Activated naive CD8-positive, alpha-beta T cell treated with anti-CD3 and anti-CD28 coated beads, Interleukin-2, amount 10 ng/mL, durations not matched to agents 7 days and 5 days (primary cell): ENCODE results near the gene CRK. TPM values are rescaled to one million over a fixed set of nuclear protein-coding genes. Genes with fewer than 3 reads are reported as not detected.
"Not testable (repeated sequence)": the region's sequence is repeated elsewhere in the genome, so short reads cannot be mapped to it uniquely, and the experiment has no call there.

Experiments used
- ATAC-seq: fragments of 150-1000 bp; cut with Tn5 transposase; one replicate; pipeline ENCODE4 v1.10.0; 2021; ENCODE audit warnings: low read depth, moderate library complexity
- POLR2A ChIA-PET: fragments of 350-600 bp; sonication (Branson Sonifier 250); formaldehyde crosslinking; loops from one replicate; lab custom pipeline; 2021; ENCODE audit warnings: antibody characterized with exemption; lab: Charles Lee
- DNase-seq: peaks from one replicate; pipeline ENCODE4 v3.0.0; 2021
- H3K27ac Mint-ChIP-seq: one replicate; pipeline ENCODE4 v1.8.0; 2022; ENCODE audit warnings: mild to moderate bottlenecking, mixed read lengths
- H3K27me3 Mint-ChIP-seq: one replicate; pipeline ENCODE4 v1.8.0; 2022; ENCODE audit warnings: mild to moderate bottlenecking, moderate library complexity, mixed read lengths
- H3K36me3 Mint-ChIP-seq: one replicate; pipeline ENCODE4 v1.8.0; 2021; ENCODE audit warnings: mild to moderate bottlenecking, mixed read lengths
- H3K4me1 Mint-ChIP-seq: one replicate; pipeline ENCODE4 v1.8.0; 2021; ENCODE audit warnings: mixed read lengths
- H3K4me3 Mint-ChIP-seq: one replicate; pipeline ENCODE4 v1.8.0; 2022; ENCODE audit warnings: mild to moderate bottlenecking, moderate library complexity, mixed read lengths
- H3K9me3 Mint-ChIP-seq: one replicate; pipeline ENCODE4 v1.8.0; 2021; ENCODE audit warnings: mixed read lengths
- total RNA-seq, 2 experiments: library from RNA; stranded (reverse); gene quantifications; one replicate each; pipeline ENCODE4 v1.2.3, GENCODE V29; 2021

CRK gene
- total RNA-seq, 2 experiments from 2014 or later = 19.5 to 21.9 TPM

- peaks cover 4% of the 10 kb centered on the region for H3K4me1 Mint-ChIP-seq
- POLR2A ChIA-PET = no interaction called here
- no peak overlapping the region for H3K27ac Mint-ChIP-seq
- H3K27me3 Mint-ChIP-seq = no peaks in the 10 kb centered on the region
- H3K4me3 Mint-ChIP-seq = no peak overlapping the region
- H3K36me3 Mint-ChIP-seq = peaks cover 13% of the 10 kb centered on the region
- DNase-seq (no peak), ATAC-seq (no peak)
- no peaks in the 10 kb centered on the region for H3K9me3 Mint-ChIP-seq
These were observed 35.1 kb downstream of the CRK start for GRCh38 chr17:1420981-1421380.

- no peak overlapping the region for H3K27ac Mint-ChIP-seq
- no peak for DNase-seq
- POLR2A ChIA-PET = no interaction called here
These were observed 35.9 kb downstream of the CRK start for GRCh38 chr17:1420163-1420562.

GRCh38 chr17:1418476-1418875 lies 37.6 kb downstream of the CRK start:
- ATAC-seq, H3K4me1 Mint-ChIP-seq, H3K4me3 Mint-ChIP-seq, H3K36me3 Mint-ChIP-seq, DNase-seq, H3K27me3 Mint-ChIP-seq, POLR2A ChIA-PET, H3K9me3 Mint-ChIP-seq, H3K27ac Mint-ChIP-seq: not testable (repeated sequence)

More at GRCh38 chr17:1420163-1420562, 35.9 kb downstream of the CRK start:
- no peak overlapping the region for H3K4me3 Mint-ChIP-seq
- peaks cover 8% of the 10 kb centered on the region for H3K36me3 Mint-ChIP-seq
- H3K4me1 Mint-ChIP-seq = peaks cover 4% of the 10 kb centered on the region
- no peaks in the 10 kb centered on the region for H3K27me3 Mint-ChIP-seq
- no peak for ATAC-seq
- H3K9me3 Mint-ChIP-seq = no peaks in the 10 kb centered on the region

- POLR2A ChIA-PET = interaction anchor here (0.6 kb wide), 1 partner anchor 10 kb away, joined by 4 read pairs; no protein-coding TSS in a partner anchor
- DNase-seq = no peak
- Mint-ChIP-seq H3K4me1 (peaks cover 1% of the 10 kb centered on the region), H3K27ac (no peak overlapping the region), H3K27me3 (no peaks in the 10 kb centered on the region), H3K9me3 (no peaks in the 10 kb centered on the region), H3K4me3 (no peak overlapping the region), H3K36me3 (peaks cover 1% of the 10 kb centered on the region)
- ATAC-seq = no peak
These were observed 39.6 kb downstream of the CRK start for GRCh38 chr17:1416414-1416813.

- Mint-ChIP-seq H3K4me3 (no peak overlapping the region), H3K27me3 (no peaks in the 10 kb centered on the region), H3K4me1 (peaks cover 1% of the 10 kb centered on the region), H3K27ac (no peak overlapping the region), H3K36me3 (no peaks in the 10 kb centered on the region), H3K9me3 (no peaks in the 10 kb centered on the region)
- DNase-seq (no peak), ATAC-seq (no peak)
- POLR2A ChIA-PET = interaction anchor here (1.8 kb wide), 1 partner anchor 15 kb away, joined by 7 read pairs; the partner anchor contains the start of gene YWHAE
These were observed 41.4 kb downstream of the CRK start for GRCh38 chr17:1414634-1415033.

- DNase-seq (no peak), ATAC-seq (no peak)
- Mint-ChIP-seq H3K27ac (no peak overlapping the region), H3K27me3 (no peaks in the 10 kb centered on the region), H3K4me1 (peaks cover 1% of the 10 kb centered on the region), H3K36me3 (no peaks in the 10 kb centered on the region), H3K9me3 (no peaks in the 10 kb centered on the region), H3K4me3 (no peak overlapping the region)
- POLR2A ChIA-PET = interaction anchor here (1.8 kb wide), 1 partner anchor 14 kb away, joined by 7 read pairs; the partner anchor contains the start of gene YWHAE
These were observed 41.9 kb downstream of the CRK start for GRCh38 chr17:1414001-1414574.

- peaks cover 1% of the 10 kb centered on the region for H3K4me1 Mint-ChIP-seq
- H3K4me3 Mint-ChIP-seq = no peak overlapping the region
- peaks cover 2% of the 10 kb centered on the region for H3K27me3 Mint-ChIP-seq
- H3K27ac Mint-ChIP-seq = no peak overlapping the region
- POLR2A ChIA-PET = interaction anchor here (1.8 kb wide), 1 partner anchor 13 kb away, joined by 7 read pairs; the partner anchor contains the start of gene YWHAE
- H3K9me3 Mint-ChIP-seq = no peaks in the 10 kb centered on the region
- DNase-seq = no peak
- H3K36me3 Mint-ChIP-seq = no peaks in the 10 kb centered on the region
- no peak for ATAC-seq
These were observed 42.7 kb downstream of the CRK start for GRCh38 chr17:1413281-1413791.

- Mint-ChIP-seq H3K27ac (no peak overlapping the region), H3K4me3 (no peak overlapping the region), H3K9me3 (no peaks in the 10 kb centered on the region), H3K27me3 (peaks cover 2% of the 10 kb centered on the region), H3K36me3 (no peaks in the 10 kb centered on the region), H3K4me1 (peaks cover 1% of the 10 kb centered on the region)
- ATAC-seq = no peak
- DNase-seq = no peak
- POLR2A ChIA-PET = interaction anchor here (1.8 kb wide), 1 partner anchor 13 kb away, joined by 7 read pairs; the partner anchor contains the start of gene YWHAE
These were observed 43.6 kb downstream of the CRK start for GRCh38 chr17:1412185-1413110.

GRCh38 chr17:1402262-1402586 lies 53.8 kb downstream of the CRK start:
- DNase-seq (no peak), ATAC-seq (no peak)
- H3K27ac Mint-ChIP-seq = no peak overlapping the region
- POLR2A ChIA-PET = interaction anchor here (0.6 kb wide), 1 partner anchor 161 kb away, joined by 5 read pairs; the partner anchor contains the start of gene PITPNA
- peaks cover 13% of the 10 kb centered on the region for H3K4me1 Mint-ChIP-seq
- peaks cover 11% of the 10 kb centered on the region for H3K36me3 Mint-ChIP-seq
- no peaks in the 10 kb centered on the region for H3K9me3 Mint-ChIP-seq
- no peak overlapping the region for H3K4me3 Mint-ChIP-seq
- H3K27me3 Mint-ChIP-seq = peaks cover 2% of the 10 kb centered on the region

GRCh38 chr17:1399679-1400512 lies 56.1 kb downstream of the CRK start, which contains the start of gene YWHAE:
Gene YWHAE (minus strand): TSS chr17:1400222. CDS start chr17:1400110, 112 bp downstream.
- H3K9me3 Mint-ChIP-seq = no peaks in the 10 kb centered on the region
- DNase-seq (peak; percentile 97), ATAC-seq (peak; percentile 91)
- peaks cover 2% of the 10 kb centered on the region for H3K27me3 Mint-ChIP-seq
- peaks cover 25% of the 10 kb centered on the region for H3K36me3 Mint-ChIP-seq
- peaks cover 19% of the 10 kb centered on the region for H3K4me1 Mint-ChIP-seq
- peak within 1 kb of the TSS; percentile 96 for H3K4me3 Mint-ChIP-seq
- peak within 1 kb of the TSS; percentile 95 for H3K27ac Mint-ChIP-seq
- POLR2A ChIA-PET = interaction anchor here (0.6 to 2.1 kb wide), 15 partner anchors 14 to 166 kb away, joined by 3 to 8 read pairs (median 4); partner anchors contain the start of genes CRK and INPP5K

GRCh38 chr17:1398931-1399678 lies 56.9 kb downstream of the CRK start:
- H3K4me3 Mint-ChIP-seq = peak overlapping the region; percentile 96
- H3K36me3 Mint-ChIP-seq = peaks cover 25% of the 10 kb centered on the region
- DNase-seq (no peak), ATAC-seq (peak; percentile 19)
- H3K4me1 Mint-ChIP-seq = peaks cover 21% of the 10 kb centered on the region
- peaks cover 2% of the 10 kb centered on the region for H3K27me3 Mint-ChIP-seq
- no peaks in the 10 kb centered on the region for H3K9me3 Mint-ChIP-seq
- H3K27ac Mint-ChIP-seq = peak overlapping the region; percentile 95
- POLR2A ChIA-PET = interaction anchor here (0.6 to 2.1 kb wide), 11 partner anchors 15 to 167 kb away, joined by 3 to 7 read pairs (median 4); partner anchors contain the start of genes CRK and INPP5K

- Mint-ChIP-seq H3K4me3 (peak overlapping the region; percentile 96), H3K27ac (peak overlapping the region; percentile 95), H3K27me3 (peaks cover 2% of the 10 kb centered on the region), H3K4me1 (peaks cover 32% of the 10 kb centered on the region), H3K9me3 (no peaks in the 10 kb centered on the region), H3K36me3 (peaks cover 25% of the 10 kb centered on the region)
- POLR2A ChIA-PET = interaction anchor here (0.6 to 1.5 kb wide), 5 partner anchors 33 to 232 kb away, joined by 3 to 5 read pairs (median 4); partner anchors contain the start of gene CRK
- no peak for DNase-seq
- no peak for ATAC-seq
These were observed 58.0 kb downstream of the CRK start for GRCh38 chr17:1398028-1398427.
